Keratinocyte (primary cell): ENCODE measurements around the gene KIF5A. TPM values are rescaled to one million over a fixed set of nuclear protein-coding genes. Genes with fewer than 3 reads are reported as not detected.

Experiments
- DNase-seq: peaks from one replicate; pipeline ENCODE4 v3.0.0-alpha.2; 2011; ENCODE audit warnings: low read depth, missing footprints, low spot score
- FAIRE-seq: peaks from 2 replicates; lab custom pipeline; 2011; peaks lifted over from hg19 to GRCh38; lab: Jason Lieb, UNC
- H2AFZ ChIP-seq: 2 replicates; pipeline ENCODE4 v1.6.0; 2012; ENCODE audit warnings: low read length, control low read depth, inconsistent platforms; ENCODE audit not compliant: control insufficient read depth
- H3K27ac ChIP-seq: 2 replicates; pipeline ENCODE4 v1.5.1; 2011; ENCODE audit warnings: low read length; ENCODE audit not compliant: control insufficient read depth, insufficient read depth
- H3K27me3 ChIP-seq: 3 replicates; pipeline ENCODE4 v1.6.0; 2011; ENCODE audit warnings: low read length; ENCODE audit not compliant: control insufficient read depth, insufficient read depth; ENCODE audit errors: extremely low read depth
- H3K36me3 ChIP-seq, 2 experiments: 2 replicates in 1 of 2; 3 replicates in 1 of 2; pipeline ENCODE4 v1.5.1; 2011; ENCODE audit warnings: low read length in 2 of 2, mild to moderate bottlenecking in 1 of 2; ENCODE audit not compliant: control insufficient read depth in 2 of 2, insufficient read depth in 2 of 2; ENCODE audit errors: extremely low read depth in 1 of 2
- H3K4me1 ChIP-seq: 3 replicates; pipeline ENCODE4 v1.5.1; 2011; ENCODE audit warnings: low read length; ENCODE audit not compliant: control insufficient read depth, insufficient read depth; ENCODE audit errors: extremely low read depth
- H3K4me2 ChIP-seq: 3 replicates; pipeline ENCODE4 v1.6.0; 2011; ENCODE audit warnings: low read depth, low read length; ENCODE audit not compliant: control insufficient read depth, insufficient read depth; ENCODE audit errors: extremely low read depth
- H3K4me3 ChIP-seq, 3 experiments: fragments of 200-600 bp in 1 of 3; sonication (generic) in 1 of 3; 2 replicates in 2 of 3; 3 replicates in 1 of 3; pipeline ENCODE4 v1.5.1; 2011 to 2016; ENCODE audit warnings: low read length in 3 of 3, mild to moderate bottlenecking in 3 of 3, control low read depth in 2 of 3, inconsistent platforms in 1 of 3, low read depth in 1 of 3, mixed read lengths in 1 of 3, mixed run types in 1 of 3, moderate library complexity in 1 of 3; ENCODE audit not compliant: control insufficient read depth in 2 of 3, insufficient read depth in 2 of 3; ENCODE audit errors: extremely low read depth in 1 of 3
- H3K79me2 ChIP-seq: 2 replicates; pipeline ENCODE4 v1.6.0; 2012; ENCODE audit warnings: low read length; ENCODE audit not compliant: control insufficient read depth, insufficient read depth
- H3K9ac ChIP-seq: 3 replicates; pipeline ENCODE4 v1.6.0; 2011; ENCODE audit warnings: low read length; ENCODE audit not compliant: control insufficient read depth, insufficient read depth; ENCODE audit errors: extremely low read depth
- H3K9me1 ChIP-seq: 3 replicates; pipeline ENCODE4 v1.6.0; 2011; ENCODE audit warnings: low read length; ENCODE audit not compliant: control insufficient read depth, insufficient read depth; ENCODE audit errors: extremely low read depth
- H3K9me3 ChIP-seq: 2 replicates; pipeline ENCODE4 v1.5.1; 2012; ENCODE audit warnings: low read depth, low read length; ENCODE audit not compliant: control insufficient read depth
- H4K20me1 ChIP-seq: 3 replicates; pipeline ENCODE4 v1.6.0; 2011; ENCODE audit warnings: low read length; ENCODE audit not compliant: control insufficient read depth, insufficient read depth; ENCODE audit errors: extremely low read depth
- EZH2 ChIP-seq: IDR thresholded peaks from one replicate; pipeline ENCODE4 v1.6.1; 2012; ENCODE audit warnings: inconsistent platforms, mild to moderate bottlenecking, low read length, moderate library complexity
- dilution Hi-C: fragments of 300-500 bp; cut with MboI; formaldehyde crosslinking; loops from one replicate; pipeline ENCODE4 v1.7.0; 2020; ENCODE audit warnings: low sequenced_read_pairs; ENCODE audit not compliant: extremely low pct_ligation_motif_present
- polyA plus RNA-seq, 5 experiments: library from polyadenylated mRNA; depleted of rRNA in 3 of 5; stranded (reverse) in 3 of 5; stranded (forward) in 1 of 5; unstranded in 1 of 5; fragments of >200 nt; gene quantifications; 1 replicate in 1 of 5; 2 replicates in 3 of 5; 3 replicates in 1 of 5; pipeline versions ENCODE4 v1.2.1 to v1.2.3, GENCODE V29; 2011 to 2012; ENCODE audit warnings: missing spikeins in 2 of 5, low read depth in 1 of 5, low replicate concordance in 1 of 5
- TF ChIP-seq, protein P1 (sequence below), 3 experiments: IDR thresholded peaks in 1 of 3; conservative IDR thresholded peaks in 1 of 3; optimal IDR thresholded peaks in 1 of 3; 2 replicates in 2 of 3; 3 replicates in 1 of 3; pipeline versions ENCODE3 to v1.5.1; 2011; ENCODE audit warnings: low read length in 3 of 3, mild to moderate bottlenecking in 3 of 3, moderate library complexity in 2 of 3, control low read depth in 1 of 3, inconsistent platforms in 1 of 3; ENCODE audit not compliant: insufficient read depth in 2 of 3; ENCODE audit errors: extremely low read depth in 1 of 3

KIF5A gene
- polyA plus RNA-seq, 1 donor (not counting 4 experiments of a cell fraction or from before 2014, with no cell fraction given) = 0.05 TPM

- dilution Hi-C loops = no loop called here
- Histone ChIP-seq H3K4me2 (no peak overlapping the region), H3K9me1 (peaks cover 3% of the 10 kb centered on the region), H3K9me3 (no peaks in the 10 kb centered on the region), H3K4me1 (peaks cover 16% of the 10 kb centered on the region), H3K27me3 (no peaks in the 10 kb centered on the region), H3K27ac (no peak overlapping the region), H4K20me1 (peaks cover 7% of the 10 kb centered on the region), H3K79me2 (peaks cover 32% of the 10 kb centered on the region), H3K9ac (no peak overlapping the region), H3K4me3 (no peak overlapping the region), H2AFZ (no peak overlapping the region), H3K36me3 (peaks cover 25 to 28% of the 10 kb centered on the region in 2 experiments)
- FAIRE-seq (no peak), DNase-seq (no peak)
- no peak for TF ChIP-seq EZH2
- TF ChIP-seq, protein P1, sequence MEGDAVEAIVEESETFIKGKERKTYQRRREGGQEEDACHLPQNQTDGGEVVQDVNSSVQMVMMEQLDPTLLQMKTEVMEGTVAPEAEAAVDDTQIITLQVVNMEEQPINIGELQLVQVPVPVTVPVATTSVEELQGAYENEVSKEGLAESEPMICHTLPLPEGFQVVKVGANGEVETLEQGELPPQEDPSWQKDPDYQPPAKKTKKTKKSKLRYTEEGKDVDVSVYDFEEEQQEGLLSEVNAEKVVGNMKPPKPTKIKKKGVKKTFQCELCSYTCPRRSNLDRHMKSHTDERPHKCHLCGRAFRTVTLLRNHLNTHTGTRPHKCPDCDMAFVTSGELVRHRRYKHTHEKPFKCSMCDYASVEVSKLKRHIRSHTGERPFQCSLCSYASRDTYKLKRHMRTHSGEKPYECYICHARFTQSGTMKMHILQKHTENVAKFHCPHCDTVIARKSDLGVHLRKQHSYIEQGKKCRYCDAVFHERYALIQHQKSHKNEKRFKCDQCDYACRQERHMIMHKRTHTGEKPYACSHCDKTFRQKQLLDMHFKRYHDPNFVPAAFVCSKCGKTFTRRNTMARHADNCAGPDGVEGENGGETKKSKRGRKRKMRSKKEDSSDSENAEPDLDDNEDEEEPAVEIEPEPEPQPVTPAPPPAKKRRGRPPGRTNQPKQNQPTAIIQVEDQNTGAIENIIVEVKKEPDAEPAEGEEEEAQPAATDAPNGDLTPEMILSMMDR (optimal IDR thresholded peaks at IDR 0.05 in 1 of 3, IDR thresholded peaks at IDR 0.05 in 1 of 3, conservative IDR thresholded peaks at IDR 0.05 in 1 of 3; ENCODE audit: extremely low read depth in 1 of 3, insufficient read depth in 2 of 3, low read length in 3 of 3) = no peak
These were observed 8.1 kb upstream of the KIF5A start for GRCh38 chr12:57541717-57542116.

- Histone ChIP-seq H3K9me3 (no peaks in the 10 kb centered on the region), H3K4me1 (peaks cover 20% of the 10 kb centered on the region), H3K79me2 (peaks cover 33% of the 10 kb centered on the region), H4K20me1 (peaks cover 7% of the 10 kb centered on the region), H3K9me1 (peaks cover 3% of the 10 kb centered on the region), H3K27ac (no peak overlapping the region), H2AFZ (no peak overlapping the region), H3K9ac (no peak overlapping the region), H3K4me3 (no peak overlapping the region), H3K4me2 (no peak overlapping the region), H3K27me3 (peaks cover 4% of the 10 kb centered on the region), H3K36me3 (peaks cover 19 to 20% of the 10 kb centered on the region in 2 experiments)
- TF ChIP-seq, protein P1 (optimal IDR thresholded peaks at IDR 0.05 in 1 of 3, IDR thresholded peaks at IDR 0.05 in 1 of 3, conservative IDR thresholded peaks at IDR 0.05 in 1 of 3; ENCODE audit: extremely low read depth in 1 of 3, insufficient read depth in 2 of 3, low read length in 3 of 3) = no peak
- no peak for TF ChIP-seq EZH2
- DNase-seq (no peak), FAIRE-seq (no peak)
- dilution Hi-C loops = no loop called here
These were observed 6.3 kb upstream of the KIF5A start for GRCh38 chr12:57543581-57543980.
